Testis (tissue), 2 donors: Measurements from ENCODE around the gene CERS5.

ENCODE experiments used
- CTCF ChIP-seq, 3 experiments: fragments of 450-650 bp in 2 of 3; fragments of 200-600 bp in 1 of 3; sonication (generic) in 1 of 3; IDR thresholded peaks; one replicate each; pipeline ENCODE4 v1.5.1; 2016 to 2019; ENCODE audit warnings: antibody characterized with exemption in 3 of 3, mild to moderate bottlenecking in 2 of 3, moderate library complexity in 1 of 3
- POLR2A ChIP-seq: fragments of 450-650 bp; IDR thresholded peaks from one replicate; pipeline ENCODE4 v1.6.1; 2017; ENCODE audit warnings: antibody characterized with exemption, mild to moderate bottlenecking, moderate library complexity

GRCh38 chr12:50181691-50182090 lies 14.5 kb upstream of the CERS5 start:
- no peak for TF ChIP-seq CTCF (IDR thresholded peaks at IDR 0.05)
- TF ChIP-seq POLR2A: no peak
